ENCODE results near the gene OR51B6. TPM values are rescaled to one million over a fixed set of nuclear protein-coding genes. Genes with fewer than 3 reads are reported as not detected.

OR51B6 gene
- total and polyA plus RNA-seq, 3 experiments from 2014 or later = not detected

- no peak overlapping the region for H3K27ac ChIP-seq (ENCODE audit: low read depth, low read length)
- ChIA-PET CTCF (no interaction called here), POLR2A (no interaction called here)
- no peaks in the 10 kb centered on the region for H3K36me3 Mint-ChIP-seq
- H3K27me3 ChIP-seq (ENCODE audit: insufficient read depth, low read length, poor library complexity, severe bottlenecking) = no peaks in the 10 kb centered on the region
- no peak overlapping the region for H3K4me3 ChIP-seq (ENCODE audit: low read length)
- H3K27me3 Mint-ChIP-seq = peaks cover 2 to 18% of the 10 kb centered on the region in 2 donors
- no peak for DNase-seq
- H3K4me3 Mint-ChIP-seq = no peak overlapping the region
- no peaks in the 10 kb centered on the region for H3K4me1 Mint-ChIP-seq
- no peaks in the 10 kb centered on the region for H3K36me3 ChIP-seq (ENCODE audit: insufficient read depth, low read length)
- H3K9me3 ChIP-seq (ENCODE audit: low read length) = no peaks in the 10 kb centered on the region
- H3K4me1 ChIP-seq (ENCODE audit: insufficient read depth, low read length) = no peaks in the 10 kb centered on the region
- H3K27ac Mint-ChIP-seq = no peak overlapping the region
- H3K9me3 Mint-ChIP-seq = peaks cover 0 to 9% (median 0%) of the 10 kb centered on the region in 5 donors
Observed at GRCh38 chr11:5368502-5369043, 17.3 kb downstream of the OR51B6 start.

GRCh38 chr11:5369789-5370188 is 18.5 kb downstream of the OR51B6 start:
- H3K27ac Mint-ChIP-seq = no peak overlapping the region

DNA sequence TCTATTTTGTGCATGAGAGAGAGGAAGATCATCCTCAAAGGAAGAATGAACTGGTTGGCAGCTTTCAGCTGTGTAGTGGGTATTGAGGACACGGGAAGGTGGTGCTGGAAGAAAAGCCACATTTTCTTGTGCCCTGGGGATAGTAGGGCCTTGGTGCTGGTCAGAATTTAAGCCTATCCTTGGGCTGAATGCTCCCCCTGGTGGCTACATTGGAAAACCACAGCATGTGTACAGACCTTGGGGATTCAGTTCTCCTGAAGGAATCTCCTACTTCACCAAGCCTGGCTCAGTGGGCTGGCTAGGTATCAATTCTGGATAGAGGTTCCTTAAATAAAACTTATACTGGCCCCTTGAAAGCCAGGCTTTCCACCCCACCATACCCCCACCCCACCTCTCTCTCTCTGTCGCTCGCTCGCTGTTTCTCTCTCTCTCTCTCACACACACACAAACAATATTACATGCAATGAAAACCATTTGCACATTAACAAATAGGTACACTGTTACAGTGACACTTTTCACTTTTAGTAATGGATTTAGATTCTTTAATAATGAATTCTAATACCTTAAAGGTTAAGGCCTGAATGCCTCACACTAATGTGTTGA is 29.5 kb downstream of the OR51B6 start:
- no peaks in the 10 kb centered on the region for H3K4me1 ChIP-seq (ENCODE audit: insufficient read depth, low read length)
- no peak for DNase-seq
- CTCF ChIA-PET = interaction anchor here (1.1 kb wide), 1 partner anchor 8 kb away, joined by 3 read pairs; no protein-coding TSS in a partner anchor
- Mint-ChIP-seq H3K4me3 (no peak overlapping the region), H3K27ac (no peak overlapping the region), H3K4me1 (no peaks in the 10 kb centered on the region), H3K27me3 (peaks cover 4 to 5% of the 10 kb centered on the region in 2 donors), H3K36me3 (no peaks in the 10 kb centered on the region), H3K9me3 (no peaks in the 10 kb centered on the region)
- H3K36me3 ChIP-seq (ENCODE audit: insufficient read depth, low read length) = no peaks in the 10 kb centered on the region
- H3K27me3 ChIP-seq (ENCODE audit: insufficient read depth, low read length, poor library complexity, severe bottlenecking) = no peaks in the 10 kb centered on the region
- no peaks in the 10 kb centered on the region for H3K9me3 ChIP-seq (ENCODE audit: low read length)
- H3K27ac ChIP-seq (ENCODE audit: low read depth, low read length) = no peak overlapping the region
- POLR2A ChIA-PET = no interaction called here
- no peak overlapping the region for H3K4me3 ChIP-seq (ENCODE audit: low read length)

More at GRCh38 chr11:5369789-5370188, 18.5 kb downstream of the OR51B6 start:
- no peak for DNase-seq
- H3K27me3 Mint-ChIP-seq = peaks cover 2 to 18% of the 10 kb centered on the region in 2 donors
- CTCF ChIA-PET = no interaction called here
- no peaks in the 10 kb centered on the region for H3K27me3 ChIP-seq (ENCODE audit: insufficient read depth, low read length, poor library complexity, severe bottlenecking)
- H3K9me3 ChIP-seq (ENCODE audit: low read length) = no peaks in the 10 kb centered on the region
- no peaks in the 10 kb centered on the region for H3K36me3 Mint-ChIP-seq
- no peak overlapping the region for H3K4me3 ChIP-seq (ENCODE audit: low read length)
- no peaks in the 10 kb centered on the region for H3K4me1 Mint-ChIP-seq
- POLR2A ChIA-PET = no interaction called here
- no peak overlapping the region for H3K27ac ChIP-seq (ENCODE audit: low read depth, low read length)
- no peaks in the 10 kb centered on the region for H3K36me3 ChIP-seq (ENCODE audit: insufficient read depth, low read length)
- no peak overlapping the region for H3K4me3 Mint-ChIP-seq
- H3K4me1 ChIP-seq (ENCODE audit: insufficient read depth, low read length) = no peaks in the 10 kb centered on the region
- peaks cover 0 to 9% (median 0%) of the 10 kb centered on the region in 5 donors for H3K9me3 Mint-ChIP-seq

DNA sequence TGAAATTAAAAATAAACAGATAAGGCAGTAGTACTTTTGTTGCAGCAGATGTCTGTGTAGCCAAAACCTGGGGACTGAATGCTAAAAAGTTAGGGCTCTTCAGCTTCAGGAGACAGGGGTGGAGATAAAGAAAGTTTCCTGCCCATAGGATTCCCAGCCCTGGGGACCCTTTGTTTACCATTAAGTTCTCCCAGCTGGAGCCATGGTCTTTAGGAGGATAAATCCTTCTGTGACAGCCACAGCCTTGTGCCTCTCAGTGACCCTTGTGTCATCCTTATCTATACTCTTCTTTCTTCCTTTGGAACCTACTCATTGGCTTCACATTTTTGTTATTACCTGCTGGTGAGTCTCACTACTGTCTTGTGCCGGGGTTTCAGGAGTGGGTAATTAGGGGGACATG is 32.3 kb downstream of the OR51B6 start, which contains the start of gene OR51M1:
OR51M1 (plus strand) TSS at position 237 of the 400 bp plus-strand sequence. CDS start 5,587 bp downstream, outside the sequence.
- no peaks in the 10 kb centered on the region for H3K36me3 ChIP-seq (ENCODE audit: insufficient read depth, low read length)
- CTCF ChIA-PET = no interaction called here

DNA sequence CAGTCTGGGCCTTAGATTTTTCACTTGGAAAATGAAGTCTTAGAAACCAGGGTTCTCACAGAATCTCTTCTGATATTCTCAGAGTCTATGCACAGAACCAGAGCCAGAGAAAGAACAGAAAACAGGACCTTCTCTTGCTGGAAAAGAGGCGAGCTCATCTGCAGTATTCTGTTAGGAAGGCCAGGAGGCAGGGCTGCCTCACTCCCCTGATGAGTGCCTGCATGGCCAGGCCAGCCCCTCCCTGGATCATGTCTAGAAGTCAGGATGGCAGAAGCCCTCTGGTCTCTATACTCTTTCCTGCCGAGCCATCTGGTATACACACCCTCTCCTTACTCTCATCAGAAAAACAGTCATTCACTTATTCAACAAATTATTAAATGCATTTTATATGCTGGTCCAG is 33.0 kb downstream of the OR51B6 start:
- no peak overlapping the region for H3K27ac ChIP-seq (ENCODE audit: low read depth, low read length)

More for the DNA sequence above, 32.3 kb downstream of the OR51B6 start, which contains the start of gene OR51M1:
- POLR2A ChIA-PET = no interaction called here
- no peak for DNase-seq
- Histone ChIP-seq H3K4me3 (ENCODE audit: low read length) (no peak within 1 kb of the TSS), H3K9me3 (ENCODE audit: low read length) (no peaks in the 10 kb centered on the region), H3K27me3 (ENCODE audit: insufficient read depth, low read length, poor library complexity, severe bottlenecking) (no peaks in the 10 kb centered on the region), H3K27ac (ENCODE audit: low read depth, low read length) (no peak within 1 kb of the TSS), H3K4me1 (ENCODE audit: insufficient read depth, low read length) (no peaks in the 10 kb centered on the region)
- Mint-ChIP-seq H3K9me3 (no peaks in the 10 kb centered on the region), H3K27ac (no peak within 1 kb of the TSS), H3K27me3 (peaks cover 4 to 5% of the 10 kb centered on the region in 2 donors), H3K36me3 (no peaks in the 10 kb centered on the region), H3K4me3 (no peak within 1 kb of the TSS), H3K4me1 (no peaks in the 10 kb centered on the region)

GRCh38 chr11:5390210-5390609 is 38.9 kb downstream of the OR51B6 start:
- no peaks in the 10 kb centered on the region for H3K27me3 ChIP-seq (ENCODE audit: insufficient read depth, low read length, poor library complexity, severe bottlenecking)
- H3K36me3 Mint-ChIP-seq = no peaks in the 10 kb centered on the region
- H3K4me3 ChIP-seq (ENCODE audit: low read length) = no peak overlapping the region
- no peaks in the 10 kb centered on the region for H3K9me3 Mint-ChIP-seq
- no peak overlapping the region for H3K27ac ChIP-seq (ENCODE audit: low read depth, low read length)
- no peaks in the 10 kb centered on the region for H3K4me1 ChIP-seq (ENCODE audit: insufficient read depth, low read length)
- H3K27me3 Mint-ChIP-seq = peaks cover 0 to under 1% of the 10 kb centered on the region in 2 donors
- DNase-seq = no peak
- no peaks in the 10 kb centered on the region for H3K9me3 ChIP-seq (ENCODE audit: low read length)
- POLR2A ChIA-PET = no interaction called here
- CTCF ChIA-PET = no interaction called here
- H3K36me3 ChIP-seq (ENCODE audit: insufficient read depth, low read length) = no peaks in the 10 kb centered on the region
- H3K27ac Mint-ChIP-seq = no peak overlapping the region
- no peak overlapping the region for H3K4me3 Mint-ChIP-seq
- no peaks in the 10 kb centered on the region for H3K4me1 Mint-ChIP-seq

More for the DNA sequence above, 33.0 kb downstream of the OR51B6 start:
- CTCF ChIA-PET = no interaction called here
- Mint-ChIP-seq H3K27ac (no peak overlapping the region), H3K4me3 (no peak overlapping the region), H3K4me1 (no peaks in the 10 kb centered on the region), H3K27me3 (peaks cover 4 to 5% of the 10 kb centered on the region in 2 donors), H3K9me3 (no peaks in the 10 kb centered on the region), H3K36me3 (no peaks in the 10 kb centered on the region)
- no peaks in the 10 kb centered on the region for H3K36me3 ChIP-seq (ENCODE audit: insufficient read depth, low read length)
- H3K27me3 ChIP-seq (ENCODE audit: insufficient read depth, low read length, poor library complexity, severe bottlenecking) = no peaks in the 10 kb centered on the region
- no peak for DNase-seq
- H3K9me3 ChIP-seq (ENCODE audit: low read length) = no peaks in the 10 kb centered on the region
- H3K4me1 ChIP-seq (ENCODE audit: insufficient read depth, low read length) = no peaks in the 10 kb centered on the region
- POLR2A ChIA-PET = no interaction called here
- H3K4me3 ChIP-seq (ENCODE audit: low read length) = no peak overlapping the region

- Histone ChIP-seq H3K9me3 (ENCODE audit: low read length) (no peaks in the 10 kb centered on the region), H3K27me3 (ENCODE audit: insufficient read depth, low read length, poor library complexity, severe bottlenecking) (no peaks in the 10 kb centered on the region), H3K27ac (ENCODE audit: low read depth, low read length) (no peak overlapping the region), H3K36me3 (ENCODE audit: insufficient read depth, low read length) (no peaks in the 10 kb centered on the region), H3K4me3 (ENCODE audit: low read length) (no peak overlapping the region), H3K4me1 (ENCODE audit: insufficient read depth, low read length) (no peaks in the 10 kb centered on the region)
- H3K27ac Mint-ChIP-seq = no peak overlapping the region
- H3K27me3 Mint-ChIP-seq = no peaks in the 10 kb centered on the region
- no peak for DNase-seq
- H3K9me3 Mint-ChIP-seq = no peaks in the 10 kb centered on the region
- H3K4me3 Mint-ChIP-seq = no peak overlapping the region
- H3K36me3 Mint-ChIP-seq = no peaks in the 10 kb centered on the region
- ChIA-PET CTCF (no interaction called here), POLR2A (no interaction called here)
- no peaks in the 10 kb centered on the region for H3K4me1 Mint-ChIP-seq
Observed at GRCh38 chr11:5394091-5394490, 42.8 kb downstream of the OR51B6 start.

DNA sequence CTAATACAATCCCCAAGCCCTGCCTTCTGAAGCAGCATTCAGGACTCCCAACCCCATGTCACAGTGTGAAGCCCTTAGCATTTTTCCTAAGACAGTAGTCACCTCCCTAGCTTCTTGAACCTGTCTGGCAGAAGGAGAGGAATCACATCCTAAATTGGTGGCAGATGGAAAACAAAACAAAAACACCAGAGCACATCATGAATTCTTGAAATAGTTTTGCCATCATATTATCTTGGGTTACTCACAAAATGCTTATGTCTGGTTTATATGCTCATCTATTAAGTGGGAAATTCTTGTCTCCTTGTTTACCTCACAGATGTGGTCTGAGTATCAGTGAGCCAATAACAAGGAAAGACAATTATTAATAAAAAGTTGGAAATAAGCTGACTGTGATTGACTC is 47.6 kb downstream of the OR51B6 start:
- H3K27me3 Mint-ChIP-seq = no peaks in the 10 kb centered on the region
- H3K27ac Mint-ChIP-seq = no peak overlapping the region
- ChIA-PET POLR2A (interaction anchor here (0.6 kb wide), 1 partner anchor 207 kb away, joined by 3 read pairs; no protein-coding TSS in a partner anchor), CTCF (no interaction called here)
- H3K4me3 Mint-ChIP-seq = no peak overlapping the region
- no peaks in the 10 kb centered on the region for H3K36me3 ChIP-seq (ENCODE audit: insufficient read depth, low read length)
- H3K4me3 ChIP-seq (ENCODE audit: low read length) = no peak overlapping the region
- no peaks in the 10 kb centered on the region for H3K4me1 Mint-ChIP-seq
- no peaks in the 10 kb centered on the region for H3K9me3 ChIP-seq (ENCODE audit: low read length)
- no peak overlapping the region for H3K27ac ChIP-seq (ENCODE audit: low read depth, low read length)
- no peaks in the 10 kb centered on the region for H3K4me1 ChIP-seq (ENCODE audit: insufficient read depth, low read length)
- no peaks in the 10 kb centered on the region for H3K27me3 ChIP-seq (ENCODE audit: insufficient read depth, low read length, poor library complexity, severe bottlenecking)
- no peak for DNase-seq
- H3K9me3 Mint-ChIP-seq = no peaks in the 10 kb centered on the region
- H3K36me3 Mint-ChIP-seq = no peaks in the 10 kb centered on the region
